Measurements from ENCODE around the gene TENT4B. TPM values are rescaled to one million over a fixed set of nuclear protein-coding genes. Genes with fewer than 3 reads are reported as not detected.
A peak's percentile ranks its signal among the peaks of the same experiment; 100 is the strongest.

The TENT4B gene
- total RNA-seq, 1 donor from 2014 or later = 15.2 TPM

DNA sequence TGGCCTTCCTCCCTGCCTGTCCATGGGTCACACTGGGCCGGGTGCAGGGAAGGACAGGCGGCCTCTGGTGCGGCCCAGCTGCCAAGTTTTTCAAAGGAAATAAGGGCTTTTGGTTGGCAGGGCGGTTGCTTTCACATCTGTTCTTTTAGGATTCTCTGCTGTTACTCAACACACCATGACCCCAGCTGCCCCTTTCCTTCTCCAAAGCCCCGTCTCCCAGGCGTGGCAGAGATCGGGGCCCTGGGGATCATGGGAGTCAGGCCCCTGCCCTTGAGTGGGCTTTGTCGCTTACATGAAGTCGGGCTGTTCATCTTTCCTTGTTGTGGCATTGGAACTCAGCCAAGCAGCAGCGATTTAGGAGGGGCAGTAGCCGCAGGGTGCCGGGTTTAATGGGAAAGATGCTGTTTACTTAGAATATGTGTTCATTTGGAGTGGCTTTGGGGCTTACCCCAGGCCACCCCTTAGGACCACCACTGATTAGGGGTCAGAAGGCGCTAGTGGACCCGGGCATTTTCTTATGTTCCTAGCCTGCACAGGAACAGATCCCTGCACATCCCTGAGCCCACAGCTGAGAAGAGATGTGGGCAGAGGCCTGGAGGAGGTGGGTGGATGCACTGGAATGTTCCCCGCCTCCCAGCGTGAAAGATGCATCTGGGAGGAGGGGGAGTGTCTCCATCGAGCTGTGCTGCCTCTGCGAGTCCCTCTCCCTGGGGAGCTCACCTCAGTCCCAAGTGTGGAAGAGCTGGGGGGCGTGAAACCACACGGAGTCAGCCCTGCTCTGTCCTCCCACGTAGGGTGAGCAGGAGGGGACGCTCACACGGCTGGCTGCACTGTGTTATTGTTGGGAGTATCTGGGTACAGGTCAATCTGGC is 106.5 kb downstream of the TENT4B start:
- Mint-ChIP-seq H3K36me3 (no peaks in the 10 kb centered on the region), H3K27me3 (ENCODE audit: insufficient read depth, low read depth) (peaks cover 29% of the 10 kb centered on the region), H3K27ac (peak overlapping the region; percentile 82), H3K9me3 (no peaks in the 10 kb centered on the region), H3K4me3 (peak overlapping the region; percentile 70), H3K4me1 (peaks cover 30% of the 10 kb centered on the region)
- no peak overlapping the region for H2AFZ ChIP-seq (replicated peaks)
- no peaks in the 10 kb centered on the region for H3K36me3 ChIP-seq
- H3K4me3 ChIP-seq = no peak overlapping the region
- peak overlapping the region; percentile 43 for H3K4me2 ChIP-seq
- H3K9ac ChIP-seq = no peak overlapping the region
- TF ChIP-seq, protein P1, sequence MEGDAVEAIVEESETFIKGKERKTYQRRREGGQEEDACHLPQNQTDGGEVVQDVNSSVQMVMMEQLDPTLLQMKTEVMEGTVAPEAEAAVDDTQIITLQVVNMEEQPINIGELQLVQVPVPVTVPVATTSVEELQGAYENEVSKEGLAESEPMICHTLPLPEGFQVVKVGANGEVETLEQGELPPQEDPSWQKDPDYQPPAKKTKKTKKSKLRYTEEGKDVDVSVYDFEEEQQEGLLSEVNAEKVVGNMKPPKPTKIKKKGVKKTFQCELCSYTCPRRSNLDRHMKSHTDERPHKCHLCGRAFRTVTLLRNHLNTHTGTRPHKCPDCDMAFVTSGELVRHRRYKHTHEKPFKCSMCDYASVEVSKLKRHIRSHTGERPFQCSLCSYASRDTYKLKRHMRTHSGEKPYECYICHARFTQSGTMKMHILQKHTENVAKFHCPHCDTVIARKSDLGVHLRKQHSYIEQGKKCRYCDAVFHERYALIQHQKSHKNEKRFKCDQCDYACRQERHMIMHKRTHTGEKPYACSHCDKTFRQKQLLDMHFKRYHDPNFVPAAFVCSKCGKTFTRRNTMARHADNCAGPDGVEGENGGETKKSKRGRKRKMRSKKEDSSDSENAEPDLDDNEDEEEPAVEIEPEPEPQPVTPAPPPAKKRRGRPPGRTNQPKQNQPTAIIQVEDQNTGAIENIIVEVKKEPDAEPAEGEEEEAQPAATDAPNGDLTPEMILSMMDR (IDR thresholded peaks at IDR 0.05) = no peak
- TF ChIP-seq EZH2phosphoT487 (IDR thresholded peaks at IDR 0.05) = no peak
- TF ChIP-seq EZH2 (IDR thresholded peaks at IDR 0.05) = no peak
- H4K20me1 ChIP-seq (ENCODE audit: low read depth) = peaks cover 7% of the 10 kb centered on the region
- no peak overlapping the region for H3K27ac ChIP-seq
- no peaks in the 10 kb centered on the region for H3K27me3 ChIP-seq
- no peaks in the 10 kb centered on the region for H3K9me3 ChIP-seq (ENCODE audit: low read depth)
- H3K4me1 ChIP-seq = peaks cover 15% of the 10 kb centered on the region
- H3F3A ChIP-seq (ENCODE audit: low read depth) = peaks cover 14% of the 10 kb centered on the region
- no peaks in the 10 kb centered on the region for H3K79me2 ChIP-seq (ENCODE audit: low read depth)
- DNase-seq (ENCODE audit: low spot score) = peak; percentile 71

DNA sequence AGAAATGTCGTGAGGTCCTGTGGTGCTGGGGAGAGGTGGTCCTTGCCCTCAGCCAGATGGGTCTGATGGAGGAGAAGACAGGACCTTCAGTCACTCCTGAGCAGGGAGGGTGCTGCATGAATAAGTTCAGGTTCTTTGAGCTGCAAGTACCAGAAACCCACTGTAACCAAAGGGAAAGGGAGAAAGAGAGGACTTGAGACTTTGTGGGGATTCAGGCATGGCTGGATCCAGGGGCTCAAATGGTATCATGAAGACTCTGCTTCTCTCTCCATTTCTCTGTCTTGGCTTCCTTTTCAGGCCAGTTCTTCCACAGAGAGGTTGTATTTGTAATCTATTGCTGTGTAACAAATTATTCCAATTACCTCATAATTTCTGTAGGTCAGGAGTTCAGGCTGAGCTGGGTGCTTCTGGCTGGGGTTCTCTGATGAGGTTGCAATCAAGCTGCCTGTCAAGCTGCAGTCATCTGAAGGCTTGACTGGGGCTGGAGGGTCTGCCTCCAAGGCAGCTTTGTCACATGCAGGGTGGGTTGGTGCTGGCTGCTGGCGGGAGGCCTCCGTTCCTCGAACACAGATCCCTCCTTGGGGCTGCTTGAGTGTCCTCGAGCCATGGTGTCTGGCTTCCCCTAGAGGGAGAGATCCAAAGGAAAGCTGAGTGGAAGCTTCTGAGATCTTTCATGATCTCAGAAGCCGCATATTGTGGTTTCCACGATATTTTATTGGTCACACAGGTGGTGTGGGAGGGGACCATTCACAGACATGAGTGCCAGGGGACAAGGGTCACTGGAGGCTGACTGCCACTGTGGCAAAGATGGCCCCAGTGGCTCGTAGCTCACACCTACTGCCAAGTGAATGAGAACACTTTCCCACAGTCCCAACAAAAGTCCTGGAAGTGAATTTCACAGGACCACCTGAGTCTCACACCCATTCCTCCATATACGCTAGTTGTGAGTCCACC is 107.4 kb downstream of the TENT4B start:
- peaks cover 14% of the 10 kb centered on the region for H3F3A ChIP-seq (ENCODE audit: low read depth)
- no peaks in the 10 kb centered on the region for H3K9me3 ChIP-seq (ENCODE audit: low read depth)
- Mint-ChIP-seq H3K36me3 (no peaks in the 10 kb centered on the region), H3K9me3 (no peaks in the 10 kb centered on the region), H3K4me3 (no peak overlapping the region), H3K27me3 (ENCODE audit: insufficient read depth, low read depth) (peaks cover 29% of the 10 kb centered on the region), H3K27ac (peak overlapping the region; percentile 57), H3K4me1 (peaks cover 30% of the 10 kb centered on the region)
- no peak for TF ChIP-seq EZH2phosphoT487 (IDR thresholded peaks at IDR 0.05)
- TF ChIP-seq, protein P1 (IDR thresholded peaks at IDR 0.05) = no peak
- TF ChIP-seq EZH2 (IDR thresholded peaks at IDR 0.05) = no peak
- no peak overlapping the region for H3K9ac ChIP-seq
- H3K36me3 ChIP-seq = no peaks in the 10 kb centered on the region
- no peak overlapping the region for H2AFZ ChIP-seq (replicated peaks)
- DNase-seq (ENCODE audit: low spot score) = no peak
- H3K27me3 ChIP-seq = no peaks in the 10 kb centered on the region
- no peak overlapping the region for H3K4me3 ChIP-seq
- peaks cover 7% of the 10 kb centered on the region for H4K20me1 ChIP-seq (ENCODE audit: low read depth)
- H3K79me2 ChIP-seq (ENCODE audit: low read depth) = no peaks in the 10 kb centered on the region
- H3K27ac ChIP-seq = no peak overlapping the region
- peaks cover 15% of the 10 kb centered on the region for H3K4me1 ChIP-seq
- no peak overlapping the region for H3K4me2 ChIP-seq

DNA sequence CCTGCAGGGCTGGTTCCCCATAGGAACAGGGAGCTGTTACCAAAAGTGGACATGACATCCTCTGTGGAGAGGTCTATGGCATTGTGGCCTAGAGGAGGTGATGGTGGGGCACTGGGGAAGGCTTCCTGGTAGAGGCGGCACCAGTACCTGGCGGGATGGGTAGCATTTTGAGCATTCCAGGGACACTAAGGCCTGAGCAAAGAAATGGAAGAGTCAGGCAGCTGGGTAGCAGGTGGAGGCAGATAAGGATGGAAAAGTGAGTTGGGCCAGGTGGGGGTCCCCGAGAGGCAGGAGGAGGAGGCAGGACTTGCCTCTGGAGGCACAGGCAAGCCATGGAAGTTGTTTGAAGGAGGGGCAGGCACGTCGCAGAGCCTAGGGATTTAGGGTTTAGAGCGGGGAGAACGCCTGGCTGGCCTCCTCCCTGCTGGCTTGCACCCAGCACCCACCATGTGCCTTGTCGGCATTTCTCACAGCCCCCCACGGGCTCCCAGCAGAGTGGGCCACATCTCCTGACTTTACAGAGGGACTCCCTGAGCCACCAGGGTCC is 108.1 kb downstream of the TENT4B start:
- no peaks in the 10 kb centered on the region for H3K9me3 Mint-ChIP-seq
- Histone ChIP-seq H3K27ac (no peak overlapping the region), H3K4me1 (peaks cover 18% of the 10 kb centered on the region), H3K4me2 (no peak overlapping the region), H3K9ac (no peak overlapping the region), H3K4me3 (no peak overlapping the region), H3K27me3 (no peaks in the 10 kb centered on the region), H2AFZ (replicated peaks) (no peak overlapping the region), H3K79me2 (ENCODE audit: low read depth) (no peaks in the 10 kb centered on the region), H3K9me3 (ENCODE audit: low read depth) (no peaks in the 10 kb centered on the region), H3F3A (ENCODE audit: low read depth) (peaks cover 14% of the 10 kb centered on the region), H4K20me1 (ENCODE audit: low read depth) (peaks cover 7% of the 10 kb centered on the region), H3K36me3 (no peaks in the 10 kb centered on the region)
- peaks cover 29% of the 10 kb centered on the region for H3K27me3 Mint-ChIP-seq (ENCODE audit: insufficient read depth, low read depth)
- no peaks in the 10 kb centered on the region for H3K36me3 Mint-ChIP-seq
- no peak for DNase-seq (ENCODE audit: low spot score)
- peak overlapping the region; percentile 9 for H3K4me3 Mint-ChIP-seq
- peak overlapping the region; percentile 57 for H3K27ac Mint-ChIP-seq
- no peak for TF ChIP-seq EZH2phosphoT487 (IDR thresholded peaks at IDR 0.05)
- TF ChIP-seq, protein P1 (IDR thresholded peaks at IDR 0.05) = no peak
- TF ChIP-seq EZH2 (IDR thresholded peaks at IDR 0.05) = no peak
- peaks cover 30% of the 10 kb centered on the region for H3K4me1 Mint-ChIP-seq

All from neural progenitor cell (in vitro differentiated cells).